Activated CD8-positive, alpha-beta T cell treated with anti-CD3 and anti-CD28 coated beads, Interleukin-2, amount 10 ng/mL, durations not matched to agents 7 days and 5 days (primary cell): ENCODE measurements around the gene HOXA7. TPM values are rescaled to one million over a fixed set of nuclear protein-coding genes. Genes with fewer than 3 reads are reported as not detected.

Source experiments
- ATAC-seq: fragments of 150-1000 bp; cut with Tn5 transposase; one replicate; pipeline ENCODE4 v1.10.0; 2021; ENCODE audit warnings: moderate library complexity
- CTCF ChIA-PET: fragments of 350-600 bp; sonication (Branson Sonifier 250); formaldehyde crosslinking; loops from one replicate; lab custom pipeline; 2021; ENCODE audit warnings: antibody characterized with exemption; lab: Charles Lee
- POLR2A ChIA-PET: fragments of 350-600 bp; sonication (Branson Sonifier 250); formaldehyde crosslinking; loops from one replicate; lab custom pipeline; 2021; ENCODE audit warnings: antibody characterized with exemption; lab: Charles Lee
- DNase-seq: peaks from one replicate; pipeline ENCODE4 v3.0.0-alpha.2; 2020
- H3K27ac Mint-ChIP-seq: one replicate; pipeline ENCODE4 v1.8.0; 2021; ENCODE audit warnings: mild to moderate bottlenecking, mixed read lengths
- H3K27me3 Mint-ChIP-seq: one replicate; pipeline ENCODE4 v1.8.0; 2021; ENCODE audit warnings: low read depth, mixed read lengths
- H3K36me3 Mint-ChIP-seq: one replicate; pipeline ENCODE4 v1.8.0; 2021; ENCODE audit warnings: low read depth, mixed read lengths
- H3K4me1 Mint-ChIP-seq: one replicate; pipeline ENCODE4 v1.8.0; 2021; ENCODE audit warnings: low read depth, mixed read lengths
- H3K4me3 Mint-ChIP-seq: one replicate; pipeline ENCODE4 v1.8.0; 2021; ENCODE audit warnings: mild to moderate bottlenecking, mixed read lengths
- H3K9me3 Mint-ChIP-seq: one replicate; pipeline ENCODE4 v1.8.0; 2022; ENCODE audit warnings: mixed read lengths; ENCODE audit not compliant: insufficient read depth
- total RNA-seq, 2 experiments: library from RNA; stranded (reverse); gene quantifications; one replicate each; pipeline ENCODE4 v1.2.3, GENCODE V29; 2021

Gene HOXA7
- total RNA-seq, result not detected

GRCh38 chr7:27156508-27156898 is at the start of gene HOXA7:
Gene HOXA7, minus strand, starts transcription at chr7:27156675. Its CDS starts 130 bp downstream, at chr7:27156545.
- no peaks in the 10 kb centered on the region for H3K9me3 Mint-ChIP-seq
- H3K4me3 Mint-ChIP-seq, result peak within 1 kb of the TSS; percentile 49
- H3K36me3 Mint-ChIP-seq, result peaks cover 10% of the 10 kb centered on the region
- peaks cover 86% of the 10 kb centered on the region for H3K27me3 Mint-ChIP-seq
- DNase-seq (no peak), ATAC-seq (no peak)
- CTCF ChIA-PET, result interaction anchor here (1.7 kb wide), 1 partner anchor 86 kb away, joined by 4 read pairs; the partner anchor contains the start of gene EVX1
- POLR2A ChIA-PET, result no interaction called here
- peaks cover 31% of the 10 kb centered on the region for H3K4me1 Mint-ChIP-seq
- H3K27ac Mint-ChIP-seq, result peak within 1 kb of the TSS; percentile 76

GRCh38 chr7:27205325-27206280 is 49.1 kb upstream of the HOXA7 start:
- POLR2A ChIA-PET, result no interaction called here
- H3K27ac Mint-ChIP-seq, result no peak overlapping the region
- CTCF ChIA-PET, result interaction anchor here (0.9 to 1.4 kb wide), 2 partner anchors 10 to 45 kb away, joined by 3 to 5 read pairs; no protein-coding TSS in a partner anchor
- DNase-seq (no peak), ATAC-seq (no peak)
- no peaks in the 10 kb centered on the region for H3K9me3 Mint-ChIP-seq
- no peaks in the 10 kb centered on the region for H3K36me3 Mint-ChIP-seq
- peaks cover 31% of the 10 kb centered on the region for H3K4me1 Mint-ChIP-seq
- H3K27me3 Mint-ChIP-seq, result peaks cover 88% of the 10 kb centered on the region
- no peak overlapping the region for H3K4me3 Mint-ChIP-seq

GRCh38 chr7:27204851-27205322 is 48.4 kb upstream of the HOXA7 start:
- ATAC-seq (no peak), DNase-seq (no peak)
- POLR2A ChIA-PET, result no interaction called here
- H3K27me3 Mint-ChIP-seq, result peaks cover 87% of the 10 kb centered on the region
- no peaks in the 10 kb centered on the region for H3K9me3 Mint-ChIP-seq
- no peak overlapping the region for H3K4me3 Mint-ChIP-seq
- no peaks in the 10 kb centered on the region for H3K36me3 Mint-ChIP-seq
- peaks cover 32% of the 10 kb centered on the region for H3K4me1 Mint-ChIP-seq
- CTCF ChIA-PET, result interaction anchor here (0.7 to 1.4 kb wide), 3 partner anchors 9 to 44 kb away, joined by 3 to 5 read pairs (median 3); no protein-coding TSS in a partner anchor
- H3K27ac Mint-ChIP-seq, result no peak overlapping the region

GRCh38 chr7:27203964-27204594 is 47.6 kb upstream of the HOXA7 start:
- ChIA-PET CTCF (interaction anchor here (0.7 to 1.4 kb wide), 3 partner anchors 8 to 43 kb away, joined by 3 to 5 read pairs (median 3); no protein-coding TSS in a partner anchor), POLR2A (no interaction called here)
- ATAC-seq (no peak), DNase-seq (no peak)
- Mint-ChIP-seq H3K4me1 (peaks cover 33% of the 10 kb centered on the region), H3K4me3 (no peak overlapping the region), H3K36me3 (no peaks in the 10 kb centered on the region), H3K27ac (no peak overlapping the region), H3K27me3 (peaks cover 84% of the 10 kb centered on the region), H3K9me3 (no peaks in the 10 kb centered on the region)

- peaks cover 87% of the 10 kb centered on the region for H3K27me3 Mint-ChIP-seq
- H3K36me3 Mint-ChIP-seq, result no peaks in the 10 kb centered on the region
- H3K4me3 Mint-ChIP-seq, result no peak overlapping the region
- no peak overlapping the region for H3K27ac Mint-ChIP-seq
- H3K9me3 Mint-ChIP-seq, result no peaks in the 10 kb centered on the region
- ATAC-seq (no peak), DNase-seq (no peak)
- H3K4me1 Mint-ChIP-seq, result peaks cover 35% of the 10 kb centered on the region
- CTCF ChIA-PET, result interaction anchor here (1.0 kb wide), 1 partner anchor 53 kb away, joined by 3 read pairs; no protein-coding TSS in a partner anchor
- POLR2A ChIA-PET, result no interaction called here
These were observed 47.0 kb upstream of the HOXA7 start for GRCh38 chr7:27203365-27203953.

- H3K4me1 Mint-ChIP-seq, result peaks cover 35% of the 10 kb centered on the region
- H3K36me3 Mint-ChIP-seq, result no peaks in the 10 kb centered on the region
- no peak overlapping the region for H3K27ac Mint-ChIP-seq
- DNase-seq, result no peak
- CTCF ChIA-PET, result interaction anchor here (1.0 to 1.3 kb wide), 3 partner anchors 8 to 718 kb away, joined by 3 to 6 read pairs (median 3); no protein-coding TSS in a partner anchor
- H3K27me3 Mint-ChIP-seq, result peaks cover 88% of the 10 kb centered on the region
- H3K9me3 Mint-ChIP-seq, result no peaks in the 10 kb centered on the region
- H3K4me3 Mint-ChIP-seq, result no peak overlapping the region
- POLR2A ChIA-PET, result no interaction called here
- no peak for ATAC-seq
These were observed 46.3 kb upstream of the HOXA7 start for GRCh38 chr7:27202862-27203134.

GRCh38 chr7:27202018-27202861 is 45.8 kb upstream of the HOXA7 start:
- Mint-ChIP-seq H3K27me3 (peaks cover 88% of the 10 kb centered on the region), H3K9me3 (no peaks in the 10 kb centered on the region)
- CTCF ChIA-PET, result interaction anchor here (1.0 to 1.3 kb wide), 3 partner anchors 9 to 719 kb away, joined by 3 to 6 read pairs (median 3); no protein-coding TSS in a partner anchor

GRCh38 chr7:27201580-27202017 is 45.1 kb upstream of the HOXA7 start:
- no peaks in the 10 kb centered on the region for H3K36me3 Mint-ChIP-seq
- POLR2A ChIA-PET, result no interaction called here
- no peak overlapping the region for H3K4me3 Mint-ChIP-seq
- no peak for DNase-seq
- peaks cover 35% of the 10 kb centered on the region for H3K4me1 Mint-ChIP-seq
- H3K9me3 Mint-ChIP-seq, result no peaks in the 10 kb centered on the region
- H3K27me3 Mint-ChIP-seq, result peaks cover 84% of the 10 kb centered on the region
- ATAC-seq, result no peak
- CTCF ChIA-PET, result interaction anchor here (0.6 to 1.7 kb wide), 4 partner anchors 9 to 1333 kb away, joined by 3 to 6 read pairs (median 3); no protein-coding TSS in a partner anchor
- H3K27ac Mint-ChIP-seq, result no peak overlapping the region

More at GRCh38 chr7:27202018-27202861, 45.8 kb upstream of the HOXA7 start:
- DNase-seq (no peak), ATAC-seq (no peak)
- POLR2A ChIA-PET, result no interaction called here
- H3K4me3 Mint-ChIP-seq, result no peak overlapping the region
- peaks cover 35% of the 10 kb centered on the region for H3K4me1 Mint-ChIP-seq
- no peak overlapping the region for H3K27ac Mint-ChIP-seq
- H3K36me3 Mint-ChIP-seq, result no peaks in the 10 kb centered on the region

GRCh38 chr7:27200761-27201579 is 44.5 kb upstream of the HOXA7 start:
- ChIA-PET POLR2A (no interaction called here), CTCF (interaction anchor here (0.6 to 1.7 kb wide), 2 partner anchors 10 to 1333 kb away, joined by 3 read pairs; no protein-coding TSS in a partner anchor)
- Mint-ChIP-seq H3K4me1 (peaks cover 33% of the 10 kb centered on the region), H3K27me3 (peaks cover 83% of the 10 kb centered on the region), H3K4me3 (peak overlapping the region; percentile 55), H3K36me3 (no peaks in the 10 kb centered on the region), H3K27ac (peak overlapping the region; percentile 46), H3K9me3 (no peaks in the 10 kb centered on the region)
- no peak for ATAC-seq
- no peak for DNase-seq
